ENCODE results near the gene KIF2C. TPM values are rescaled to one million over a fixed set of nuclear protein-coding genes. Genes with fewer than 3 reads are reported as not detected.

The KIF2C gene
- total and polyA plus RNA-seq, 2 of the 4 experiments (the other 2 are of a cell fraction) = 31.6 to 45.0 TPM

- WGBS, 2 experiments (ENCODE audit: extremely low coverage in 2 of 2, insufficient read length in 1 of 2) = 0% methylated on average over 5 of the region's 19 CpGs; no CpG with 5 or more reads in 1 of the 2 experiments
- no peak within 1 kb of the TSS for H2AFZ ChIP-seq (replicated peaks; ENCODE audit: low read length, poor library complexity)
- peak within 1 kb of the TSS; percentile 56; the same call in 1 of the 2 replicates for H3K9ac ChIP-seq (ENCODE audit: low read depth, low read length)
- H3K18ac ChIP-seq (ENCODE audit: low read depth, low read length) = peak within 1 kb of the TSS; percentile 67
- H3K27me3 ChIP-seq (ENCODE audit: control insufficient read depth, insufficient read depth, low read length) = no peaks in the 10 kb centered on the region
- 0 out of 2 replicates have a peak, but pooled peaks cover 3% of the 10 kb centered on the region for H3K9me1 ChIP-seq (ENCODE audit: insufficient read depth, low read length)
- H4K91ac ChIP-seq (ENCODE audit: insufficient read depth, low read depth, low read length) = peak within 1 kb of the TSS; percentile 91
- peak within 1 kb of the TSS; percentile 94 for H3K4ac ChIP-seq (ENCODE audit: low read depth, low read length)
- H4K8ac ChIP-seq (ENCODE audit: low read depth in 2 of 2, low read length in 2 of 2) = peak within 1 kb of the TSS; percentile 31 to 93
- peak within 1 kb of the TSS; percentile 99 for H2BK5ac ChIP-seq (ENCODE audit: low read depth, low read length, poor library complexity, severe bottlenecking)
- peak within 1 kb of the TSS; percentile 54; the same call in 1 of the 2 replicates for H2AK5ac ChIP-seq (ENCODE audit: low read depth, low read length)
- peaks cover 2% of the 10 kb centered on the region; the same call in 1 of the 2 replicates for H3K4me1 ChIP-seq (ENCODE audit: control insufficient read depth, insufficient read depth, low read length)
- peak within 1 kb of the TSS; percentile 96 for H2BK120ac ChIP-seq (ENCODE audit: low read depth, low read length)
- intact Hi-C loops (cut with micrococcal nuclease) = loop anchor here (2.0 to 5.0 kb wide), 4 partner anchors 46 to 571 kb away; partner anchors contain the start of genes BTBD19, DYNLT4, HECTD3 and UROD
- BruUV-seq (replicated peaks) = TSS peak; percentile 100
- H2BK20ac ChIP-seq (ENCODE audit: low read depth, low read length) = peak within 1 kb of the TSS; percentile 92
- DNase-seq = peak; percentile 98
- dilution Hi-C loops (cut with HindIII; ENCODE audit: low sequenced_read_pairs, unreplicated experiment) = no loop called here
- H4K5ac ChIP-seq (ENCODE audit: low read depth, low read length) = peak within 1 kb of the TSS; percentile 38
- H3K9me3 ChIP-seq (ENCODE audit: control insufficient read depth, insufficient read depth, low read length) = no peaks in the 10 kb centered on the region
- peak within 1 kb of the TSS; percentile 98 for H3K14ac ChIP-seq (replicated peaks; ENCODE audit: low read depth, low read length)
- peak within 1 kb of the TSS; percentile 9; the same call in 1 of the 2 replicates for H3K4me3 ChIP-seq (ENCODE audit: insufficient read depth, low read depth, low read length)
- no peak within 1 kb of the TSS for H2AK9ac ChIP-seq (replicated peaks; ENCODE audit: low read depth, low read length, poor library complexity)
- ChIA-PET POLR2A (ENCODE audit: unreplicated experiment) (interaction anchor here (0.6 to 1.2 kb wide), 8 partner anchors 9 to 89 kb away, joined by 3 to 9 read pairs (median 4); partner anchors contain the start of gene BTBD19), CTCF (interaction anchor here (0.6 to 3.1 kb wide), 10 partner anchors 9 to 260 kb away, joined by 3 to 10 read pairs (median 4); partner anchors contain the start of gene KIF2C)
- peak within 1 kb of the TSS; percentile 96 for H3K23ac ChIP-seq (ENCODE audit: low read depth, low read length)
- H3K27ac ChIP-seq (ENCODE audit: insufficient read depth, low read length) = peak within 1 kb of the TSS; percentile 62
- in situ Hi-C loops (cut with MboI; ENCODE audit: low sequenced_read_pairs) = no loop called here
- no peaks in the 10 kb centered on the region for H3K79me1 ChIP-seq (ENCODE audit: low read depth in 1 of 2, low read length in 2 of 2)
- H2BK15ac ChIP-seq (ENCODE audit: low read depth, low read length) = peak within 1 kb of the TSS; percentile 44; the same call in 1 of the 3 replicates
- no peaks in the 10 kb centered on the region for H3K36me3 ChIP-seq (ENCODE audit: control insufficient read depth, insufficient read depth, low read length)
- peak within 1 kb of the TSS; percentile 91 for H3K56ac ChIP-seq (ENCODE audit: extremely low read depth, insufficient read depth, low read length)
- H3K4me2 ChIP-seq (ENCODE audit: low read depth, low read length) = peak within 1 kb of the TSS; percentile 59
- H4K20me1 ChIP-seq (ENCODE audit: insufficient read depth, low read length) = no peaks in the 10 kb centered on the region
- peak; percentile 84 for ATAC-seq (ENCODE audit: low read depth)
- TF ChIP-seq NFE2L2 (IDR thresholded peaks at IDR 0.05; ENCODE audit: low read depth, low read length) = peak; percentile 68
- no peak for TF ChIP-seq CHD1 (IDR thresholded peaks at IDR 0.05; ENCODE audit: low read depth, low read length)
- TF ChIP-seq SMC3 (IDR thresholded peaks at IDR 0.05; ENCODE audit: low read depth, low read length) = peak; percentile 64
- no peak for TF ChIP-seq MAFK (IDR thresholded peaks at IDR 0.05; ENCODE audit: low read depth, low read length)
- no peak for TF ChIP-seq RCOR1 (IDR thresholded peaks at IDR 0.05; ENCODE audit: insufficient replicate concordance, low read length)
- TF ChIP-seq BHLHE40 (IDR thresholded peaks at IDR 0.05; ENCODE audit: low read depth, low read length) = no peak
- no peak for TF ChIP-seq RFX5 (IDR thresholded peaks at IDR 0.05; ENCODE audit: low read depth, low read length)
- TF ChIP-seq CEBPB (IDR thresholded peaks at IDR 0.05; ENCODE audit: low read depth, low read length) = 0 out of 2 replicates have a peak, but pooled peaks have one; percentile 0
- TF ChIP-seq FOS (IDR thresholded peaks at IDR 0.05; ENCODE audit: low read depth, low read length) = peak; percentile 64; the same call in 1 of the 2 replicates
- no peak for TF ChIP-seq MXI1 (IDR thresholded peaks at IDR 0.05; ENCODE audit: borderline replicate concordance, low read depth, low read length)
- TF ChIP-seq ELK1 (IDR thresholded peaks at IDR 0.05; ENCODE audit: borderline replicate concordance, low read depth, low read length) = no peak
- TF ChIP-seq RAD21 (IDR thresholded peaks at IDR 0.05; ENCODE audit: low read length) = peak; percentile 58
- peak; percentile 30 for TF ChIP-seq MAZ (IDR thresholded peaks at IDR 0.05; ENCODE audit: borderline replicate concordance, low read depth, low read length)
- TF ChIP-seq POLR2A (IDR thresholded peaks at IDR 0.05; ENCODE audit: low read depth, low read length) = peak; percentile 99
- TF ChIP-seq, protein P1, sequence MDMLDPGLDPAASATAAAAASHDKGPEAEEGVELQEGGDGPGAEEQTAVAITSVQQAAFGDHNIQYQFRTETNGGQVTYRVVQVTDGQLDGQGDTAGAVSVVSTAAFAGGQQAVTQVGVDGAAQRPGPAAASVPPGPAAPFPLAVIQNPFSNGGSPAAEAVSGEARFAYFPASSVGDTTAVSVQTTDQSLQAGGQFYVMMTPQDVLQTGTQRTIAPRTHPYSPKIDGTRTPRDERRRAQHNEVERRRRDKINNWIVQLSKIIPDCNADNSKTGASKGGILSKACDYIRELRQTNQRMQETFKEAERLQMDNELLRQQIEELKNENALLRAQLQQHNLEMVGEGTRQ (IDR thresholded peaks at IDR 0.05; ENCODE audit: low read depth, low read length) = no peak
These were observed 8.7 kb upstream of the KIF2C start, which contains the start of gene RNU5D-1 for GRCh38 chr1:44730741-44731512. Gene RNU5D-1 (minus strand): TSS chr1:44731170.

Measured in IMR-90 (cell line).